RPMI7951 (cell line): ENCODE results near the gene ZNRF2. TPM values are rescaled to one million over a fixed set of nuclear protein-coding genes. Genes with fewer than 3 reads are reported as not detected.
"Not testable (repeated sequence)": the region's sequence is repeated elsewhere in the genome, so short reads cannot be mapped to it uniquely, and the experiment has no call there.

Source experiments
- DNase-seq: peaks from one replicate; pipeline ENCODE4 v3.0.0-alpha.2; 2012; ENCODE audit warnings: low read depth
- total RNA-seq: library from RNA; depleted of rRNA; stranded (reverse); fragments of >200 nt; shearing (Covaris generic); gene quantifications from 2 replicates; pipeline ENCODE4 v1.2.3, GENCODE V29; 2014

Gene ZNRF2
- total RNA-seq, 1 experiment from 2014 or later = 15.1 TPM

DNA sequence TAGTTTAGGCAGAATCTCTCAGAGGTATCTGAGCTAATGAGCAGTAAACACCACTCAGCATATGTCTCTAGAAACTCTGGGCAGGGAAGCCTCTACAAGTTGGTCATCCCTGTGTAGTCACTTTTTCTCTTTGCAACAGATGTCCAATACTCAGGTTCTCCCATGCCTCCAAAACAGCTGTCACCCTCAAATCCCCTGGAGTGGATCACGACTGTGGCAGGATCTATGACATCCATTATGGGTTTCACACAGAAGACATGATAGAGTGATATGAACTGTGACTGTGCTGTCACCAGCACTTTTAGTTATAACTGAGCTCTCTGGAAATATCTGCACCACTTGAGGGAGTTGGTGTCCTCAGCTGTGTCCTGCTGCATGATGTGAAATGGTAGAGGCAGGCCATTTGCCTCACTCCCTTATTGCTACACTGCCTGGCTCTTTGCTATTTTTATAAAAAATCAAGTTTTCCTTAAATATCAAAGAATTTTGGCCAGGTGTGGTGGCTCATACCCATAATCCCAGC, 24.1 kb upstream of the ZNRF2 start:
- DNase-seq = no peak

- DNase-seq = no peak
These were observed 21.2 kb upstream of the ZNRF2 start for GRCh38 chr7:30263090-30263710.

DNA sequence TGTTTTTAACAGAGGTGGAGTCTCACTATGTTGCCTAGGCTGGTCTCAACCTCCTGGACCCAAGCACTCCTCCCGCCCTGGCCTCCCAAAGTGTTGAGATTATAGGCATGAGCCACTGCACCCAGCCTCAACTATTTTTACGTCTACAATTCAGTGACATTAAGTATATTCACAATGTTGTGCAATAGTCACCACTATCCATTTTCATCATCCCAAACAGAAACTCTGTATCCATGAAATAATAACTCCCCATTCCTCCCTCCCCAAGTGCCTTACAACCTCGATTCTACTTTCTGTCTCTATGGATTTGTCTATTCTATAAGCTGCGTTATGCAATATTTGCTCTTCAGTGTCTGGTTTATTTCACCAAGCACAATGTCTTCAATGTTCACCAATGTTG, 20.3 kb upstream of the ZNRF2 start:
- DNase-seq = no peak

DNA sequence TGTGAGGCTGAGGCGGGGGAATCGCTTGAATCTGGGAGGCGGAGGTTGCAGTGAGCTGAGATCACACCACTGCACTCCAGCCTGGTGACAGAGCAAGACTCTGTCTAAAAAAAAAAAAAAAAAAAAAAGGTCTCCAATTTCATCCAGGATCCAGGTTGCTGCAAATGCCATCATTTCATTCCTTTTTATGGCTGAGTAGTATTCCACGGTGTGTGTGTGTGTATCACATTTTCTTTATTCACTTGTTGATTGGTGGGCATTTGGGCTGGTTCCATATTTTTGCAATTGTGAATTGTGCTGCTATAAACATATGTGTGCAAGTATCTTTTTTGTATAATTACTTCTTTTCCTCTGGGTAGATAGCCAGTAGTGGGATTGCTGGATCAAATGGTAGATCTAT, 19.2 kb upstream of the ZNRF2 start:
- DNase-seq = not testable (repeated sequence)

- DNase-seq = no peak
These were observed 17.7 kb upstream of the ZNRF2 start for GRCh38 chr7:30266686-30267085.

- DNase-seq = no peak
These were observed 15.8 kb upstream of the ZNRF2 start for GRCh38 chr7:30268586-30268985.

DNA sequence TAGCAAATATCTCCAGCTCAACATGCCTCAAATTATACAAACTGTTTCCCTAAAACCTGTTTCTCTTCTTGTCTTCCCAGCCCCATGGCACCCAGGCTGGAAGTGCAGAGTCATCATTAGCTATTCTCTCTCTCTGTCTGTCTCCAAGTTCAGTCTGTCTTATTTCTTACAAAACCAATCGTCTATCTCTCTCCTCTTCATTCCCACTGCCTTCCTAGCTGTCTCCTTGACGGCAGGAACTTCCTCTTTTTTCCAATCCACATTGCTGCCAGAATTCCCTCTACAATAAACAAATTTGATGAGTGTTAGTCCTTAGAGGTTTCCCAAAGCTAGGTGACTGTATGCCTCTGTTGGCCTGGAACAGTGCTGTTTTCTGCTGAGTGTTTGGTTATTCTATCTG, 14.9 kb upstream of the ZNRF2 start:
- DNase-seq = no peak

DNA sequence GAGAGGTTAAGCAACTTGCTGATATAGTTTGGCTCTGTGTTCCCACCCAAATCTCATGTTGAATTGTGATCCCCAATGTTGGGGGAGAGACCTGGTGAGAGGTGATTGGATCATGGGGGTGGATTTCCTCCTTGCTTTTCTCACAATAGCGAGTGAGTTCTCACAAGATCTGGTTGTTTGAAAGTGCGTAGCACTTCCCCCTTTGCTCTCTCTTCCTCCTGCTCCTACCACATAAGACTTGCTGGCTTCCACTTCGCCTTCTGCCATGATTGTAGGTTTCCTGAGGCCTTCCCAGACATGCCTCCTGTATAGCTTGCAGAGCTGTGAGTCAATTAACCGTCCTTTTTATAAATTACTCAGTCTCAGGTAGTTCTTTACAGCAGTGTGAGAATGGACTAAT, 13.5 kb upstream of the ZNRF2 start:
- no peak for DNase-seq

DNA sequence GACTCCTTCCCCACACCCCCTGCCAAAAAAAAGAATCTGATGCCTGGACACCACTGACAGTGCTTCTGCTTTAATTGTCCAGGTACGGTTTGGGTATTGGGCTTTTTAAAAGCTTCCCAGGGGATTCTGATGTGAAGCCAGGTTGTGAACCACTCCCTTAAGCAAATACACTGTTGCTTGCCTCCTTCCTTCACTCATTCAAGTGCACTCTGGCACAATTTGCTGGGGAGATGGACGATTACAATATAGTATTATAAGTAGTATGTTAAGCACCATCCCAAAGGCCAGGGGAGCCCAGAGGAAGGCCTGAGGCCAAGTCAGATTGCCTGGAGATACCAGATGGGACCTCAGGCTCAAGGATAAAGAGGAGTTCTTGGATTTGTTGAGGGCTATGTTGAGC, 12.3 kb upstream of the ZNRF2 start:
- DNase-seq = no peak

DNA sequence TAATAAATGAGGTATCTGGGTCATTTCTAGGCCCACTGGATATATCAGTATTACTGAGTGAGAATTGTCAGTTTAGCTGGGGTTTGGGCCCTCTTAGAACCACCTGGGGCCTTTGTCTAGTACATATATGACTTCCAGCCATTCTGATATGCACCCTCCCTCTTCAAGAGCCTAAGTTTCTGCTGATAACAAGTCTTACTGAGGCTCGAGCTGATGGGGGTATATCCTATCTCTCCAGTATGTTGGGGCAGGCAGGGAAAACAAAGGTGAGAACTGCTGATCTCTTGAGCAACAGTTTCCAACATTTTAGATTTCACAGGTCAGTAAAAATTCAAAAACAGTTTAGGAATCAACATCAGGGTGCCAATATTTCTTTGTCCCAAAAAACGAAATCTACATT, 10.8 kb upstream of the ZNRF2 start:
- no peak for DNase-seq

GRCh38 chr7:30274641-30275040, 9.8 kb upstream of the ZNRF2 start:
- DNase-seq = no peak

DNA sequence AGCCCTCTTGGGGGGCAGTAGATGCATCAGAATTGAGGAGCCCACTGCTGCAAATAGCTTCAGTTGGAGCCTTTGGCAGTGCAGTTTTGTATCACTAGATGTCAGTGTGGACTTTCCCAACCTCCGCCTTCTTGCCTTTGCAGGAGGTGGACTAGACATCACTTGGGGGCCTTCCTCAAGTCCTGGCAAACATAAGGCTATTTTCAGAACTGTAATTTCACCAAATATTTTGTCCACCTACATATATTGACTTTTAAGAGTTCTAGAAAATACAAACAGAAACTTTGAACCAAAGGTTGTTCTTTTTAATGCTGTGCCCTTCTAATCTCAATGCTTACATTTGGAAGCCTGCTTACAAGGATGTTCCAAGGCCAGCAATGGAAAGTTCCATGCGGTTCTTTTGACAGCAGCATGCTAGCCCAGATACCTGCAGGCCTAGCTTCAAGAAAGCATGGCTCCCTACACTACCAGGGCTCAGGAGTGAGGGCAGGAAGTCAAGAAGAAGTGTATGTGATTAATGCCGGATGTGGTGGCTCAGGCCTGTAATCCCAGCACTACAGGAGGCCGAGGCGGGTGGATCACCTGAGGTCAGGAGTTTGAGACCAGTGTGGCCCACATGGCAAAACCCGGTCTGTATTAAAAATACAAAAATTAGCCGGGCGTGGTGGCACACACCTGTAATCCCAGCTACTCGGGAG, 8.0 kb upstream of the ZNRF2 start:
- DNase-seq = peak; percentile 62

DNA sequence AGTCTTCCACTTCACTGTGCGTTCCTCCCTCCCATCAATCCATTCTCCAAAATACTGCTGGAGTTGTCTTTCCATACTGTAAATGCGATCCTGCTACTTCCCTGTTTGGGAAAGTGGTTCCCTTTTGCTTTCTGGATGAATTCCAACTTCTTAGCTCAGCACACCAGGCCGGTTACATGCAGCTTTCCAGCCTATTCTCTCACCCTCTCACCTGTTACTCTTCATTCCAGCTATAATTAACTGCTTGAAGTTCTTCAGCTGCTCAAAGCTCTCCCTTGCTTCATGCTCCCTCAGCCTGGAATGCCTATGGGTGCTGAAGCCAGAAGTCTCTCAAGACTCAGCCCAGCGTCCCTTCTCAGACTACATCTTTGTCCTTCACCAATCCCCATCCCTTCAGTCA, 6.0 kb upstream of the ZNRF2 start:
- DNase-seq = no peak

GRCh38 chr7:30278849-30279652, 5.3 kb upstream of the ZNRF2 start:
- peak; percentile 20 for DNase-seq

- no peak for DNase-seq
These were observed 4.8 kb upstream of the ZNRF2 start for GRCh38 chr7:30279653-30279904.

GRCh38 chr7:30280631-30281030, 3.8 kb upstream of the ZNRF2 start:
- no peak for DNase-seq

- DNase-seq = no peak
These were observed 3.1 kb upstream of the ZNRF2 start for GRCh38 chr7:30281263-30281662.

DNA sequence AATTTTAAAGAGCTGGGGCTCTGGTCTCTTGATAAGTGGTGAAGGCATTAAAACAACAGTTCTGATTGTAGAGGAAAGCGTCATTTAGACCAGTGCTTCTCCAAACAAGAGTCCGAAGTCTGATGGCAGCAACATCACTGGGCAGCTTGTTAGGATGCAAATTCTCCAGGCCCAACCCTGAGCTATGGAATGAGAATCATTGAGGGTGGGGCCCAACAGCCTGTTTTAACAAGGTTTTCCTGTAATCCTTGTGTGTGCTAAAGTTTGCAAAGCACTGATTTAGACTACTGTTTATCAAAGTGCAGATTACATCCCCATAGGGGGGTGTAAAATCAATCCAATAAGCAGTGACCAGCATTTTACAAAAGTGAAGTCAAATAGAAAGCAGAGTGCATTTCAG, 2.6 kb upstream of the ZNRF2 start:
- DNase-seq = no peak

- no peak for DNase-seq
These were observed 1.7 kb upstream of the ZNRF2 start for GRCh38 chr7:30282735-30283134.

DNA sequence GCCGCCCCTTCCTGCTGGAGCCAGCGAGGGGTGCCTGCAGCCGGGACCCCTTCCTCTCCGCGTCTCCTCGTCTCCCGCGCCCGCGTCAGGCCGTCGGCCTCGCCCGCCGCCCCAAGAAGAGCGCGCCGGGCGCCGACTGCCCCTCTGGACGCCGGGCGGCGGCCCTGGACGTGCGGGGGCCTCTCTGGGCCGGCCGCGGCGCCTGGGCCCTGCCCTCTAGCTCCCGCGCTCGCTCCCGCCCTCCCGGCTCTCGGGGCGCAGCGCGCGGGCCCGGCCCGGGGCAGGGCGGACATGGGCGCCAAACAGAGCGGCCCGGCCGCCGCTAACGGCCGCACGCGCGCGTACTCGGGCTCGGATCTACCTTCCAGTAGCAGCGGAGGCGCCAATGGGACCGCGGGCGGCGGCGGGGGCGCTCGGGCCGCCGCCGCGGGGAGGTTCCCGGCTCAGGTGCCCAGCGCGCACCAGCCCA, 704 bp downstream of the ZNRF2 start:
- DNase-seq = peak; percentile 51

DNA sequence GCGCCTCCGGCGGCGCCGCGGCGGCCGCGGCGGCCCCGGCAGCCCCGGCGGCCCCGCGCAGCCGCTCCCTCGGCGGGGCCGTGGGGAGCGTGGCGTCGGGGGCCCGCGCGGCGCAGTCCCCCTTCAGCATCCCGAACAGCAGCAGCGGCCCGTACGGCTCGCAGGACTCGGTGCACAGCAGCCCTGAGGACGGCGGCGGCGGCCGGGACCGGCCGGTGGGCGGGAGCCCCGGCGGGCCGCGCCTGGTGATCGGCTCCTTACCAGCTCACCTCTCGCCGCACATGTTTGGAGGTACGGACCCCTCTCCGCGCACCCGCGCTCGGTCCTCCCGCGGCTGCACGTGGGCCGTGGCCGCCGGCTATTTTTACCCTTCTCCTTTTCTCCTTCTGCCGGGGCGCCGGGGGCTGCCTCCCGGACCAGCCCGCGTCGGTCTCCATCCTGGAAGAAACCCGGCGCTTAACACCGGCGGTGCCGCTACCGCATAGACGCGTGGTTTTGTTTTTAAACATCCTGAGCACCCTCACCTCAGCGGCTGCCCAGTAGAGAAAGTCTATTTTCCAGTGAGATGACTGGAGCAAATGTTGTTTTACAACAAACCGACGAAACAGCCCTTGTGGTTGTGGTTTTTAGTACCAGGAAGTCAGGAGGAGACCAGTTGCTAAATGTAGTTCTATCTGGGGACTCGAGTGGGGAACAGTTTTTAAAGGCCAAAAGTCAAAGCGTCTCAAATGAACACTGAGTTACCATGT, 1.3 kb downstream of the ZNRF2 start:
- peak; percentile 76 for DNase-seq

GRCh38 chr7:30286749-30287148, 2.4 kb downstream of the ZNRF2 start:
- no peak for DNase-seq
